Ovary (tissue), 10 donors: Measurements from ENCODE around the gene DCHS2. TPM values are rescaled to one million over a fixed set of nuclear protein-coding genes. Genes with fewer than 3 reads are reported as not detected.

Experiments used
- DNase-seq, 5 donors: peaks; one replicate each; pipeline ENCODE4 v3.0.0-alpha.2; 2019 to 2020
- H3K27ac ChIP-seq, 2 donors: fragments of 200-600 bp; one replicate each; pipeline versions ENCODE4 v1.5.1 to v1.8.0; 2019 to 2022
- H3K27me3 ChIP-seq: fragments of 200-600 bp; one replicate; pipeline ENCODE4 v1.8.0; 2022
- H3K36me3 ChIP-seq: fragments of 200-600 bp; sonication (generic); one replicate; pipeline ENCODE4 v1.5.1; 2019
- H3K4me1 ChIP-seq: one replicate; pipeline ENCODE4 v1.8.1; 2013; ENCODE audit warnings: mild to moderate bottlenecking, moderate library complexity; ENCODE audit not compliant: insufficient read depth
- H3K4me3 ChIP-seq: fragments of 200-600 bp; sonication (generic); one replicate; pipeline ENCODE4 v1.5.1; 2017
- H3K9me3 ChIP-seq, 2 donors: fragments of 200-600 bp in 1 of 2; sonication (generic) in 1 of 2; one replicate each; pipeline versions ENCODE4 v1.5.1 to v1.8.1; 2013 to 2019; ENCODE audit warnings: mild to moderate bottlenecking in 1 of 2, moderate library complexity in 1 of 2
- EP300 ChIP-seq: sonication (generic); formaldehyde crosslinking; IDR thresholded peaks from one replicate; pipeline ENCODE4 v1.6.1; 2017; ENCODE audit warnings: antibody characterized with exemption
- POLR2A ChIP-seq: fragments of 450-650 bp; IDR thresholded peaks from one replicate; pipeline ENCODE4 v1.6.1; 2017; ENCODE audit warnings: antibody characterized with exemption, mild to moderate bottlenecking, moderate library complexity
- whole genome bisulfite sequencing, 3 donors: extraction: QIAGEN DNeasy Blood & Tissue Kit in 1 of 3; methylation state at CpG; one replicate each; pipeline versions ENCODE4 v1.1.5 to v1.1.7; 2013 to 2017; 5-methylcytosine and 5-hydroxymethylcytosine counted together
- intact Hi-C, 4 donors: fragments of 100-400 bp; cut with DNase I; formaldehyde crosslinking; loops; one replicate each; pipeline versions ENCODE4 v1.11.0 to v1.15.1; 2022 to 2023
- long read RNA-seq, 3 donors: library from polyadenylated mRNA in 2 of 3; unstranded in 2 of 3; transcript quantifications; one replicate each; pipeline ENCODE4 v2.0.0 and lab custom pipeline, GENCODE V29; 2021 to 2026
- polyA plus RNA-seq, 2 donors: library from polyadenylated mRNA; stranded (reverse); fragments of 200-250 nt in 1 of 2; fragments of 350-450 nt in 1 of 2; fragmentation: Illumina TruSeq in 1 of 2; extraction: RNeasy Lipid Tissue Mini Kit (QIAGEN cat#74804) in 1 of 2; gene quantifications; one replicate each; pipeline ENCODE4 v1.2.3, GENCODE V29; 2013 to 2014
- total RNA-seq, 7 donors: library from RNA; depleted of rRNA in 2 of 7; stranded (reverse); fragments of >200 nt in 2 of 7; fragmentation: NEBNext Ultra II Directional in 3 of 7; extraction: Animal tissue kit (Norgen Biotek cat#: 25700) in 3 of 7; gene quantifications; one replicate each; pipeline versions ENCODE4 v1.1.0 to v1.2.4, GENCODE V29; 2016 to 2023
- TF ChIP-seq, protein P1 (sequence below), 3 donors: fragments of 450-650 bp in 2 of 3; fragments of 200-600 bp in 1 of 3; IDR thresholded peaks; one replicate each; pipeline versions ENCODE4 v1.5.1 to v1.8.0; 2016 to 2022; ENCODE audit warnings: antibody characterized with exemption in 3 of 3, mild to moderate bottlenecking in 1 of 3
- donor health status: DM: no; HTN: no; CAD: no; lungs with moderate emphysema.
- donor health status: DM: no; HTN: no; CAD: no.
- donor health status: Bipolar disorder and iron deficiency.
- donor health status: DM: yes; HTN: yes; CAD: no.
- donor health status: DM: no; HTN: no; CAD: no.
- donor health status: DM: yes; HTN: yes; CAD: no.

DCHS2 gene, protein sequence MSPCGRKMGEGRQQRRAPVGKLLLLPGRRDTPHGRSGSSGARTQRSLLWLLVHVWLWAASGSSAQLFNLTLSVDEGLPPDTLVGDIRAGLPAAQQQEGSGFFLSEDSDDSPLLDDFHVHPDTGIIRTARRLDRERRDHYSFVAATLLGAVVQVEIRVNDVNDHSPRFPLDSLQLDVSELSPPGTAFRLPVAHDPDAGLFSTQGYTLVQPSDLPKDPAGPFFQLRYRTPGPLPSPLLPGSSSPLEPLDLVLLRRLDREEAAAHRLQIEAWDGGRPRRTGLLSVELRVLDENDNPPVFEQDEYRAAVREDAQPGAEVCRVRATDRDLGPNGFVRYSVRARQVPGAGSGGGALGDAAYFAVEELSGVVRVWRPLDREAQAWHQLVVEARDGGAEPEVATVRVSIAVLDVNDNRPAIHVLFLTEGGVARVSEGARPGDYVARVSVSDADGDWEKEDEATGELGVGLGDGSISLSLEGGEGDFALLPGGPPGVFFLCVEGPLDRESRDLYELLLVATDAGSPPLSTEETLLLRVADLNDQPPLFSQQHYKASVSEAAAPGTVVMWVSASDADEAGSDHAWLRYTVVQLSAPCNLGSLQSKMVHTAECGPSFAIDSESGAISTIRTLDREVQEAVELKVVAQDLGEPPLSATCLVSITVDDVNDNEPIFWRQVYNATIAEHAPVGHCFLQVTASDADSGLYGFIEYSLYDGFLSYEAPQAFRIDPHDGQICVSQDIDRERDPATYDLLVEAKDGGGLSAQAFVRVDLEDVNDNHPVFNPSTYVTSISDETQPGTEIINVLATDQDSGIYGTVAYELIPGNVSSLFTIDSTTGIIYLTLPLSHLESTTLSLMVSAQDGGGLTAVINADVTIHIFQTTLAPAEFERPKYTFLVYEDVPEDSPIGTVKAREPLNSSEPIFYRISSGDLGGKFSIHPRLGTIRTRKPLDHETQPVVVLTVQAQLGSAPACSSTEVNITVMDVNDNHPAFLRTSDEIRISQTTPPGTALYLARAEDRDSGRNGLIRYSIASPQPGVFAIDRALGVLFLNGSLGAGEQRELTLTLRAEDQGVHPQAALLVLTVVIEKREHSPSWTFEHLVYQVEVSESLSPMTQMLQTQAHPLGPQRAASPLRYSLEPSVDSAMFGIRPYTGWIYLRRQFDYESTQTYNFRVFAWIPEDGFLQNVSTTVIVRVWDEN (N-terminal part only)
- total RNA-seq (1 to 10 TPM; 1.1 to 8.7 (median 3.9) TPM), polyA plus RNA-seq (under 1 TPM; 0.68 to 0.97 TPM)
- long read RNA-seq, donor 1, partial matches to known transcripts: 1 of 3 reads
- long read RNA-seq, donor 1, other reads (novel, unspliced or antisense): 2 of 3 reads
- long read RNA-seq, donor 2: 0 reads
- long read RNA-seq, donor 3, partial matches to known transcripts: 1 of 1 reads
- long read RNA-seq, donor 3, other reads (novel, unspliced or antisense): 0 of 1 reads

DNA sequence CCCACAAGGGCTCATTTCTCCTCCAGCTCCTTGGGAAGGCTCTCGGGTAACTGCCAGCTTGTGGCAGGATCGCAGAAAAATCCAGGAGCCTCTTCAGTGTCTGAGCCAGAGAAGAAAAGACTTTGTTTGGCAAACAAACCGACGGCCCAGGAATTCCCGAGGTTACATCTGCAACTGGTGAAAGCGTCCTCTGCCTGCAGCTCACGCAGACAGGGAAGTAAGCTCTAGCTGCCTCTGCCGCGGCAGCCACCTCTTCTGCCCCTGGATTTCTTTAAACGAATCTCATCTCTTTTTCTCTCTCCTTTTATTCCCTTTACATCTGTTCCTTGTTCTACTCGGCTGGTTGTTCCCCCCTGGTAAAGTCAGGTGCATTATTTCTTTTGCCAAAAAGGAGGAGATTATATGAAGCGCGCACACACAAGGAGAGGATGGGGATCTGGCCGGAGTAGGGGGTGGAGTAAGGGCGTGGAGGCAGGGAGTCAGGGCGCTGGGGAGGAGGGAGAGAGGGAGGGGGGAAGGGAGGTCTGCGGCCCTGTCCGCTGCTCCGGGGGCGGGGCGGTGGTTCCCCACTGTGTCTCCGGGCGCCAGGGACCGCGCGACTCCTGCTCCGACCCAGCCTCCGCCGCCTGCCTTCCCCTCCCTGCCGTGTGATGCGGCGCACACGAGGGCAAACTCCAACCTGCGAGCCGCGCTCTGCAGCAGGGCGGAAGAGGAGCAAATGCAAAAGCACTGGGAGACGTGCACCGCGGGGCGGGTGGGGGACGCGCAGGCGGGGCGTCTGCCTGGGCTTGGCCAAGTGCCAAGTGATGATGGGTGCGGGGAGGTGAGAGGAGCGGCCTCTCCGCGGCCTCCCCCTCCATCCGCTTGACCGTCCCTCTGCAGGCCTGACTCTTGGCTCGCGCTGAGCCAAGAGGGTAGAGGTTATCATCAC is at the start of gene DCHS2:
TSS of gene DCHS2 (minus strand) at position 459 of the 931 bp plus-strand sequence. CDS start at position 15, 444 bp downstream.
- H3K4me1 ChIP-seq: peaks cover 8% of the 10 kb centered on the region
- H3K9me3 ChIP-seq: no peaks in the 10 kb centered on the region
- intact Hi-C loops: loop anchor here in 2 of 4 donors (10.0 kb wide), 2 partner anchors 87 to 157 kb away; no protein-coding TSS in a partner anchor
- WGBS, 3 donors: 0 to 1% (median 0%) methylated on average over 35 to 53 of the region's 53 CpGs
- no peak within 1 kb of the TSS for H3K27ac ChIP-seq
- DNase-seq: peak; percentile 26 to 56 (median 44)
- no peak for TF ChIP-seq POLR2A
- H3K36me3 ChIP-seq: no peaks in the 10 kb centered on the region
- no peaks in the 10 kb centered on the region for H3K27me3 ChIP-seq
- H3K4me3 ChIP-seq: peak within 1 kb of the TSS; percentile 49

DNA sequence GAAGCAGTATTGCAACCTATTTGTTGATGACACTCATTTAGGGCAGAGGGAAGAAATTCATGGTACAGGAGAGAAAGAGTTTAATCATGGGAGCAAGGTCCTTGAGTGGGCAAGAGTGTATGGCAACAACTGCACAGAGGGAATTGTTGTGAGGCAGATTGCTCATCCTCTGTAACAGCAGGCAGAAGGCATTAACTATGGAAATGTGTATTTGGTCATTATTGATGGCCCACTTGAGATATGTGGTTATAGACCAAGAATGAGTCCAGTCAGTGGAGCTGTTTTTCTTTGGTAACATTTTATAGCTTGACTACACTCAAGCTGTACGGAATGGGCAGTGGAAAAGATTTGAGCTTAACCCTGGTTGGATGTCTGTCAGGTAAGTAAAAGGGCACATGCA is 42.7 kb upstream of the DCHS2 start:
- intact Hi-C loops: no loop called here
- no peaks in the 10 kb centered on the region for H3K9me3 ChIP-seq
- no peak overlapping the region for H3K4me3 ChIP-seq
- no peak overlapping the region for H3K27ac ChIP-seq
- TF ChIP-seq POLR2A: no peak
- TF ChIP-seq EP300: no peak
- TF ChIP-seq, protein P1, sequence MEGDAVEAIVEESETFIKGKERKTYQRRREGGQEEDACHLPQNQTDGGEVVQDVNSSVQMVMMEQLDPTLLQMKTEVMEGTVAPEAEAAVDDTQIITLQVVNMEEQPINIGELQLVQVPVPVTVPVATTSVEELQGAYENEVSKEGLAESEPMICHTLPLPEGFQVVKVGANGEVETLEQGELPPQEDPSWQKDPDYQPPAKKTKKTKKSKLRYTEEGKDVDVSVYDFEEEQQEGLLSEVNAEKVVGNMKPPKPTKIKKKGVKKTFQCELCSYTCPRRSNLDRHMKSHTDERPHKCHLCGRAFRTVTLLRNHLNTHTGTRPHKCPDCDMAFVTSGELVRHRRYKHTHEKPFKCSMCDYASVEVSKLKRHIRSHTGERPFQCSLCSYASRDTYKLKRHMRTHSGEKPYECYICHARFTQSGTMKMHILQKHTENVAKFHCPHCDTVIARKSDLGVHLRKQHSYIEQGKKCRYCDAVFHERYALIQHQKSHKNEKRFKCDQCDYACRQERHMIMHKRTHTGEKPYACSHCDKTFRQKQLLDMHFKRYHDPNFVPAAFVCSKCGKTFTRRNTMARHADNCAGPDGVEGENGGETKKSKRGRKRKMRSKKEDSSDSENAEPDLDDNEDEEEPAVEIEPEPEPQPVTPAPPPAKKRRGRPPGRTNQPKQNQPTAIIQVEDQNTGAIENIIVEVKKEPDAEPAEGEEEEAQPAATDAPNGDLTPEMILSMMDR (IDR thresholded peaks at IDR 0.05): no peak
- H3K27me3 ChIP-seq: no peaks in the 10 kb centered on the region
- no peaks in the 10 kb centered on the region for H3K4me1 ChIP-seq
- WGBS, 3 donors: 59 to 68% (median 61%) methylated on average over 1 of the region's 1 CpG
- H3K36me3 ChIP-seq: no peaks in the 10 kb centered on the region
- no peak for DNase-seq

DNA sequence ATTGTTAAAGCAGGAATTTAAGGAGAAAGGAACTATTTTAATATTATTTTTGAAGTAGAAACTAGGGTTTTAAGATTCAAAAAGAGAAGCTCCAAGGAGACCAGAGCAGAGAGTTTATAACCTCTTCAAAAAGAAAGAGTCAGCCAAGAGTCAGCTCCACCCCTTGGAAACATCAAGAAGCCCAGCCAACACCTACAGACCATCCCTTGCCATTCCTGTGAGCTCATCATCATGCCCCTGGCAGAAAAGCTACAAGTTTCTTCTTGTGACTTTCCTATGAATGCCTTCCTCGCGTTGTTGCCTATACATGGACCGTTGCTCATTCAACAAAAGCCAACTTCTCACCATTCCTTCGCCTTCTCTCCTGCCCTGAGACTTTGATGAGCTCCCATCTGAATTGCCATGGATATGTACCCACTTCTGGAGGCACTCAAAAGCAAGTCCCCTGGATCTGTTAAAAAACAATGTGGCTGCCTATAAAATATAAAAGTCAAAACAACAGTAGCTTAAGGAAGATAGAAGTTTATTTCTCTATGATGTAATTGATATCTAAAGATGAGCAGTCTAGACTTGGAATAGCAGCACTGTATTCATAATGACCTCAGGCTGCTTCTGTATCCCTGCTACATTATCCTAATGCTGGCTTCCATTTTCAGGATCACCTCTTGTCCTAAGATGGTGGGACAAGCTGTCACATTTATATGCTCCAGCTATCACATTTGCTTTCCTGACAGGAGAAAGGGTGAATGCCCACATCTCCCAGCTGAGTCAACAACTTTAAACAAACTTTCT is 38.3 kb upstream of the DCHS2 start:
- Histone ChIP-seq H3K4me1 (no peaks in the 10 kb centered on the region), H3K27ac (no peak overlapping the region), H3K27me3 (no peaks in the 10 kb centered on the region), H3K36me3 (no peaks in the 10 kb centered on the region), H3K4me3 (no peak overlapping the region), H3K9me3 (no peaks in the 10 kb centered on the region)
- no peak for DNase-seq
- WGBS, 3 donors: 50 to 64% (median 54%) methylated on average over 4 of the region's 4 CpGs
- intact Hi-C loops: no loop called here
- TF ChIP-seq EP300 (no peak), POLR2A (no peak)

DNA sequence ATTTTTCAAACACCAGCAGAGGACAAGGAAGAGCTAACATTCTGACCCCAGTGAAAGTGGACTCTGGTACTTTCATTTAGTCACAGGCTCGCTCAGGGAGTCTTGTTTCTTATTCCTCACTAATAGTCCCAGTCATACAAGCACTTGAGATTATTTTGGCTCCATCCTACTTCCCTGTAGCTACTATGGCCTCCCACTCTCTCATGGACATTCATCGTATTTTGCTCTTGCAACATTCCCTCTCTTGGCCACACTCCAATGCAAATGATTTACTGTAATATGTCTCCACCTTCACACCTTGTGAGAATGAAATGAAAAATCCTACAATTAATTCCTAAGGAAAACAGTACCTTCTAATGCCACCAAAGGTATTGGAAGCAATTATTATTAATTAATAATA is 37.3 kb upstream of the DCHS2 start:
- Histone ChIP-seq H3K27ac (no peak overlapping the region), H3K9me3 (no peaks in the 10 kb centered on the region), H3K27me3 (no peaks in the 10 kb centered on the region), H3K4me3 (no peak overlapping the region), H3K4me1 (no peaks in the 10 kb centered on the region), H3K36me3 (no peaks in the 10 kb centered on the region)
- intact Hi-C loops: no loop called here
- TF ChIP-seq, protein P1 (IDR thresholded peaks at IDR 0.05): no peak
- TF ChIP-seq POLR2A: no peak
- TF ChIP-seq EP300: no peak
- WGBS, 3 donors: 8 to 17% (median 16%) methylated on average over 2 of the region's 2 CpGs
- DNase-seq: no peak
